Smooth muscle cell (in vitro differentiated cells): ENCODE results near the gene PLA2G5. TPM values are rescaled to one million over a fixed set of nuclear protein-coding genes. Genes with fewer than 3 reads are reported as not detected.

Experiments used
- DNase-seq: peaks from one replicate; lab custom pipeline; 2025; ENCODE audit not compliant: unreplicated experiment; lab: John Stamatoyannopoulos, UW
- H2AFZ ChIP-seq: fragments of 200-600 bp; sonication (generic); 2 replicates; pipeline ENCODE4 v1.6.0; 2016; ENCODE audit warnings: antibody characterized with exemption, low read depth, mild to moderate bottlenecking
- H3F3A ChIP-seq: fragments of 200-600 bp; sonication (generic); 2 replicates; pipeline ENCODE4 v1.6.0; 2017; ENCODE audit warnings: antibody characterized with exemption, low read depth
- H3K27ac ChIP-seq: fragments of 200-600 bp; sonication (generic); 2 replicates; pipeline ENCODE4 v1.5.1; 2016; ENCODE audit warnings: low read depth, mild to moderate bottlenecking
- H3K27me3 ChIP-seq: fragments of 200-600 bp; sonication (generic); 2 replicates; pipeline ENCODE4 v1.6.1; 2016; ENCODE audit warnings: low read depth, mild to moderate bottlenecking
- H3K36me3 ChIP-seq: fragments of 200-600 bp; sonication (generic); 2 replicates; pipeline ENCODE4 v1.5.1; 2016; ENCODE audit warnings: low read depth
- H3K4me1 ChIP-seq: fragments of 200-600 bp; sonication (generic); 2 replicates; pipeline ENCODE4 v1.5.1; 2016; ENCODE audit warnings: low read depth
- H3K4me2 ChIP-seq: fragments of 200-600 bp; sonication (generic); 2 replicates; pipeline ENCODE4 v1.6.0; 2016; ENCODE audit warnings: mild to moderate bottlenecking
- H3K4me3 ChIP-seq: fragments of 200-600 bp; sonication (generic); 2 replicates; pipeline ENCODE4 v1.5.1; 2016; ENCODE audit warnings: mild to moderate bottlenecking
- H3K79me2 ChIP-seq: fragments of 200-600 bp; sonication (generic); 2 replicates; pipeline ENCODE4 v1.6.0; 2016; ENCODE audit warnings: low read depth, mild to moderate bottlenecking
- H3K9ac ChIP-seq: fragments of 200-600 bp; sonication (generic); 2 replicates; pipeline ENCODE4 v1.6.0; 2016; ENCODE audit warnings: low read depth
- H3K9me3 ChIP-seq: fragments of 200-600 bp; sonication (generic); replicated peaks from 2 replicates; pipeline ENCODE4 v1.5.1; 2016; ENCODE audit warnings: low read depth
- H4K20me1 ChIP-seq: fragments of 200-600 bp; sonication (generic); 2 replicates; pipeline ENCODE4 v1.6.0; 2016; ENCODE audit warnings: low read depth
- CTCF ChIP-seq: fragments of 200-600 bp; sonication (generic); IDR thresholded peaks from 2 replicates; pipeline ENCODE4 v1.5.1; 2017; ENCODE audit warnings: borderline replicate concordance, mild to moderate bottlenecking, antibody characterized with exemption; ENCODE audit not compliant: insufficient read depth, poor library complexity, severe bottlenecking
- WGBS: methylation state at CpG from one replicate; pipeline ENCODE4 v1.1.7; 2016; ENCODE audit warnings: low lambda C conversion rate; 5-methylcytosine and 5-hydroxymethylcytosine counted together
- polyA plus RNA-seq: library from polyadenylated mRNA; unstranded; fragments of >200 nt; fragmentation: Nextera tagmentation; extraction: Ambion mirVana; gene quantifications from 2 replicates; pipeline ENCODE4 v1.2.1, GENCODE V29; 2016
- total RNA-seq: library from RNA; depleted of rRNA; stranded (reverse); fragments of >200 nt; gene quantifications from 2 replicates; pipeline ENCODE4 v1.2.3, GENCODE V29; 2014

Gene PLA2G5
- total and polyA plus RNA-seq, 2 experiments from 2014 or later = 0.22 to 0.64 TPM

- Histone ChIP-seq H3K4me1 (no peaks in the 10 kb centered on the region), H3K79me2 (no peaks in the 10 kb centered on the region), H3K36me3 (no peaks in the 10 kb centered on the region), H2AFZ (no peak overlapping the region), H3K4me3 (no peak overlapping the region), H3F3A (no peaks in the 10 kb centered on the region), H3K27ac (no peak overlapping the region), H4K20me1 (no peaks in the 10 kb centered on the region), H3K27me3 (no peaks in the 10 kb centered on the region), H3K9me3 (no peaks in the 10 kb centered on the region), H3K9ac (no peak overlapping the region), H3K4me2 (no peak overlapping the region)
- TF ChIP-seq CTCF = no peak
- no peak for DNase-seq
- WGBS = 95% methylated on average over 5 of the region's 5 CpGs
Observed at GRCh38 chr1:20078711-20079110, 8.7 kb downstream of the PLA2G5 start.

- no peak for DNase-seq
- 83% methylated on average over 8 of the region's 8 CpGs for WGBS
Observed at GRCh38 chr1:20079661-20080305, 9.8 kb downstream of the PLA2G5 start.

GRCh38 chr1:20080441-20081352 is 10.7 kb downstream of the PLA2G5 start:
- no peak for DNase-seq
- no peaks in the 10 kb centered on the region for H3K27me3 ChIP-seq
- no peaks in the 10 kb centered on the region for H4K20me1 ChIP-seq
- no peaks in the 10 kb centered on the region for H3K36me3 ChIP-seq
- H2AFZ ChIP-seq = no peak overlapping the region
- H3K9ac ChIP-seq = no peak overlapping the region
- no peak for TF ChIP-seq CTCF
- 91% methylated on average over 20 of the region's 20 CpGs for WGBS
- H3K9me3 ChIP-seq = no peaks in the 10 kb centered on the region
- H3K27ac ChIP-seq = no peak overlapping the region
- H3K4me1 ChIP-seq = no peaks in the 10 kb centered on the region
- H3K4me3 ChIP-seq = no peak overlapping the region
- no peaks in the 10 kb centered on the region for H3K79me2 ChIP-seq
- H3K4me2 ChIP-seq = no peak overlapping the region
- H3F3A ChIP-seq = no peaks in the 10 kb centered on the region

More at GRCh38 chr1:20079661-20080305, 9.8 kb downstream of the PLA2G5 start:
- Histone ChIP-seq H3K4me2 (no peak overlapping the region), H3F3A (no peaks in the 10 kb centered on the region), H2AFZ (no peak overlapping the region), H4K20me1 (no peaks in the 10 kb centered on the region), H3K4me1 (no peaks in the 10 kb centered on the region), H3K4me3 (no peak overlapping the region), H3K9ac (no peak overlapping the region), H3K27me3 (no peaks in the 10 kb centered on the region), H3K27ac (no peak overlapping the region), H3K36me3 (no peaks in the 10 kb centered on the region), H3K9me3 (no peaks in the 10 kb centered on the region), H3K79me2 (no peaks in the 10 kb centered on the region)
- no peak for TF ChIP-seq CTCF
